K562 (cell line): ENCODE data around the gene LATS2. TPM values are rescaled to one million over a fixed set of nuclear protein-coding genes. Genes with fewer than 3 reads are reported as not detected.

Experiments
- CAMTA2 ChIP-seq: fragments of 250-450 bp; sonication (Bioruptor Pico); conservative IDR thresholded peaks from 2 replicates; pipeline ENCODE4 v1.5.1; 2022
- CTBP1 ChIP-seq: fragments of 450-650 bp; IDR thresholded peaks from 2 replicates; pipeline ENCODE4 v1.6.1; 2016; ENCODE audit warnings: borderline replicate concordance
- MGA ChIP-seq: fragments of 450-650 bp; IDR thresholded peaks from 2 replicates; pipeline ENCODE4 v1.6.1; 2016; ENCODE audit warnings: mild to moderate bottlenecking, moderate library complexity
- SRSF3 ChIP-seq: fragments of 200-400 bp; formaldehyde crosslinking; IDR thresholded peaks from 2 replicates; pipeline ENCODE4 v1.6.1; 2016; ENCODE audit warnings: mild to moderate bottlenecking, low read length, moderate library complexity; ENCODE audit not compliant: insufficient read depth
- TEAD2 ChIP-seq: fragments of 450-650 bp; IDR thresholded peaks from 2 replicates; pipeline ENCODE4 v1.6.1; 2016; ENCODE audit warnings: missing genetic modification characterization, control low read depth, missing compliant biosample characterization
- ZNF277 ChIP-seq: fragments of 250-450 bp; sonication (Bioruptor Pico); IDR thresholded peaks from 2 replicates; pipeline ENCODE4 v1.8.0; 2022; ENCODE audit warnings: inconsistent platforms, mild to moderate bottlenecking, moderate library complexity, borderline replicate concordance
- ZNF449 ChIP-seq: fragments of 250-450 bp; sonication (Bioruptor Pico); IDR thresholded peaks from 2 replicates; pipeline ENCODE4 v1.8.0; 2022; ENCODE audit warnings: moderate library complexity, mild to moderate bottlenecking, inconsistent platforms
- ZNF586 ChIP-seq: fragments of 450-650 bp; formaldehyde crosslinking; conservative IDR thresholded peaks from 2 replicates; pipeline ENCODE4 v1.4.0; 2020; ENCODE audit warnings: mild to moderate bottlenecking, moderate library complexity
- ZNF589 ChIP-seq: fragments of 200-800 bp; sonication (Bioruptor generic); IDR thresholded peaks from 2 replicates; pipeline ENCODE4 v1.6.1; 2016; ENCODE audit warnings: low read depth, missing genetic modification characterization, missing compliant biosample characterization
- polyA plus RNA-seq, 8 experiments: library from polyadenylated mRNA; depleted of rRNA in 4 of 8; stranded (reverse) in 5 of 8; unstranded in 3 of 8; fragments of >200 nt; fragmentation: Nextera tagmentation in 2 of 8; fragmentation: Illumina TruSeq in 1 of 8; extraction: Ambion mirVana in 2 of 8; extraction: Trizol in 1 of 8; gene quantifications; 2 replicates each; pipeline versions ENCODE4 v1.2.1 to v1.2.3, GENCODE V29; 2011 to 2014; ENCODE audit warnings: inconsistent platforms in 1 of 8, missing spikeins in 1 of 8
- total RNA-seq, 7 experiments: library from RNA; depleted of rRNA in 6 of 7; stranded (reverse); fragments of >200 nt in 6 of 7; fragmentation: Illumina TruSeq in 2 of 7; extraction: Trizol in 2 of 7; gene quantifications; 2 replicates each; pipeline versions ENCODE4 v1.2.1 to v1.2.3, GENCODE V29; 2011 to 2021; ENCODE audit warnings: low replicate concordance in 1 of 7

Gene LATS2
- total and polyA plus RNA-seq, 9 of the 15 experiments (the other 6 are each of a cell fraction or from before 2014, with no cell fraction given), result 0.18 to 3.7 (median 0.76) TPM

- TF ChIP-seq MGA (no peak), CAMTA2 (no peak), ZNF589 (no peak), ZNF586 (CRISPR knock-in tag) (no peak), ZNF449 (no peak), TEAD2 (tag) (no peak), SRSF3 (no peak), ZNF277 (CRISPR knock-in tag) (no peak), CTBP1 (no peak)
Measured at GRCh38 chr13:21012211-21012610, 49.2 kb downstream of the LATS2 start (continued).
